K562 (cell line): ENCODE data around the gene KRTAP5-6. TPM values are rescaled to one million over a fixed set of nuclear protein-coding genes. Genes with fewer than 3 reads are reported as not detected.

Source experiments
- ERF ChIP-seq: fragments of 450-650 bp; formaldehyde crosslinking; IDR thresholded peaks from 2 replicates; pipeline ENCODE4 v1.4.0; 2020; ENCODE audit warnings: mild to moderate bottlenecking, mixed read lengths
- MBD2 ChIP-seq: sonication (generic); IDR thresholded peaks from 2 replicates; pipeline ENCODE4 v1.6.1; 2016; ENCODE audit warnings: low read depth, borderline replicate concordance
- PTRF ChIP-seq: fragments of 450-650 bp; IDR thresholded peaks from 2 replicates; pipeline ENCODE4 v1.6.1; 2016; ENCODE audit warnings: mild to moderate bottlenecking, missing genetic modification characterization, missing compliant biosample characterization
- RCOR1 ChIP-seq, 2 experiments: IDR thresholded peaks; 2 replicates each; pipeline ENCODE4 v1.6.1; 2012; ENCODE audit warnings: low read depth in 2 of 2, low read length in 2 of 2, borderline replicate concordance in 1 of 2, improper control_type of control experiment in 1 of 2
- YY1 ChIP-seq, 3 experiments: IDR thresholded peaks; 2 replicates each; pipeline ENCODE4 v1.6.1; 2011; ENCODE audit warnings: low read length in 2 of 3, mild to moderate bottlenecking in 2 of 3, moderate library complexity in 2 of 3, borderline replicate concordance in 1 of 3, control low read depth in 1 of 3, low read depth in 1 of 3; ENCODE audit not compliant: insufficient read depth in 3 of 3, insufficient replicate concordance in 2 of 3, control insufficient read depth in 1 of 3, insufficient read length in 1 of 3; ENCODE audit errors: extremely low read depth in 1 of 3
- polyA plus RNA-seq, 8 experiments: library from polyadenylated mRNA; depleted of rRNA in 4 of 8; stranded (reverse) in 5 of 8; unstranded in 3 of 8; fragments of >200 nt; fragmentation: Nextera tagmentation in 2 of 8; fragmentation: Illumina TruSeq in 1 of 8; extraction: Ambion mirVana in 2 of 8; extraction: Trizol in 1 of 8; gene quantifications; 2 replicates each; pipeline versions ENCODE4 v1.2.1 to v1.2.3, GENCODE V29; 2011 to 2014; ENCODE audit warnings: inconsistent platforms in 1 of 8, missing spikeins in 1 of 8
- total RNA-seq, 7 experiments: library from RNA; depleted of rRNA in 6 of 7; stranded (reverse); fragments of >200 nt in 6 of 7; fragmentation: Illumina TruSeq in 2 of 7; extraction: Trizol in 2 of 7; gene quantifications; 2 replicates each; pipeline versions ENCODE4 v1.2.1 to v1.2.3, GENCODE V29; 2011 to 2021; ENCODE audit warnings: low replicate concordance in 1 of 7
- TF ChIP-seq, protein P1 (sequence below), 2 experiments: fragments of 450-650 bp; formaldehyde crosslinking in 1 of 2; IDR thresholded peaks; 2 replicates each; pipeline versions ENCODE4 v1.4.0 to v1.6.1; 2014 to 2020; ENCODE audit warnings: mild to moderate bottlenecking in 2 of 2, borderline replicate concordance in 1 of 2, low read depth in 1 of 2
- TF ChIP-seq, protein P2 (sequence below), 2 experiments: IDR thresholded peaks; 2 replicates each; pipeline ENCODE4 v1.6.1; 2011; ENCODE audit warnings: borderline replicate concordance in 1 of 2, control low read depth in 1 of 2, low read depth in 1 of 2, low read length in 1 of 2, mild to moderate bottlenecking in 1 of 2, mixed read lengths in 1 of 2, moderate library complexity in 1 of 2; ENCODE audit not compliant: insufficient read depth in 1 of 2, insufficient read length in 1 of 2, poor library complexity in 1 of 2, severe bottlenecking in 1 of 2; ENCODE audit errors: extremely low read depth in 1 of 2

KRTAP5-6 gene
- total and polyA plus RNA-seq, 9 of the 15 experiments (the other 6 are each of a cell fraction or from before 2014, with no cell fraction given), result not detected

DNA sequence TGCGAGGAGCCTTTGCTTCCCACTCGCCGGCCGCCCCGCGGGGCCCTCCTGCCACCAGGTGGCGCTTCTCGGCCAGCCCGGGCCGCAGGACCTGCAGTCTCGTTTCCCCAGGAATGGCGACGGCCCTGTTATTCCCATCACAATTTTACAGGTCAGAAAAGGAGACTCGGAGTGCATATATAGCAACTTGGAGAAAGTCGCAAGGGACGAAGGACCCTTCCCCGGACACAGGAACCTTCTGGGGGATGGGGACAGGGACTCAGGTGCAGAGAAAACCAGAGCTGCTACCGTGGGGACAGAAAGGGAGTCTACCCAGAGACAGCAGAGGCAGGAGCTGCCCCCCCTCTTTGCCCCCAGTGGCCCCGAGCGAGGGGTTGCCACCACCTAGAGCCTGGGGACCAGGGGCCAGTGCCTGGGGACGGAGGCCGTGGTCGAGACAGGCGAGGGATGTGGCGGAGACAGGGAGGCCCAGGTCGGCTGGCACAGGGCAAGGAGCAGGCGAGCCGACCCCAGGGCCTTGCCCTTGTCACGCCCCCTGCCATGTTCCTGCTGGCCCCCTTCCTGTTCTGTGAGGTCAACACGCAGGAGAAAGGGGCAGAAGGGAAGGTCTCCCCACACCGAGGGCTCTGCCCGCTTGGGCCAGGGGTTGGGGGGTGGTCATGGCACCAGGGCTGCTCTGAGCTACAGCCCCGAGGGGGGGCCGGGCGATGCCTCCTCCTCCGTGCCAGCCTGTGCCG lies 3.5 kb upstream of the KRTAP5-6 start (continued):
- TF ChIP-seq RCOR1 (IDR thresholded peaks at IDR 0.05; ENCODE audit: borderline replicate concordance in 1 of 2, low read depth in 2 of 2, low read length in 2 of 2) (peak in 1 of 2 experiments; percentile 25; a peak in 1 of 4 replicates), YY1 (IDR thresholded peaks at IDR 0.05; ENCODE audit: borderline replicate concordance in 1 of 3, control insufficient read depth in 1 of 3, extremely low read depth in 1 of 3, insufficient read depth in 3 of 3, insufficient read length in 1 of 3, insufficient replicate concordance in 2 of 3, low read depth in 1 of 3, low read length in 2 of 3) (peak in 1 of 3 experiments; percentile 84), ERF (CRISPR knock-in tag) (no peak), MBD2 (no peak), PTRF (tag) (no peak)
- TF ChIP-seq, protein P1, sequence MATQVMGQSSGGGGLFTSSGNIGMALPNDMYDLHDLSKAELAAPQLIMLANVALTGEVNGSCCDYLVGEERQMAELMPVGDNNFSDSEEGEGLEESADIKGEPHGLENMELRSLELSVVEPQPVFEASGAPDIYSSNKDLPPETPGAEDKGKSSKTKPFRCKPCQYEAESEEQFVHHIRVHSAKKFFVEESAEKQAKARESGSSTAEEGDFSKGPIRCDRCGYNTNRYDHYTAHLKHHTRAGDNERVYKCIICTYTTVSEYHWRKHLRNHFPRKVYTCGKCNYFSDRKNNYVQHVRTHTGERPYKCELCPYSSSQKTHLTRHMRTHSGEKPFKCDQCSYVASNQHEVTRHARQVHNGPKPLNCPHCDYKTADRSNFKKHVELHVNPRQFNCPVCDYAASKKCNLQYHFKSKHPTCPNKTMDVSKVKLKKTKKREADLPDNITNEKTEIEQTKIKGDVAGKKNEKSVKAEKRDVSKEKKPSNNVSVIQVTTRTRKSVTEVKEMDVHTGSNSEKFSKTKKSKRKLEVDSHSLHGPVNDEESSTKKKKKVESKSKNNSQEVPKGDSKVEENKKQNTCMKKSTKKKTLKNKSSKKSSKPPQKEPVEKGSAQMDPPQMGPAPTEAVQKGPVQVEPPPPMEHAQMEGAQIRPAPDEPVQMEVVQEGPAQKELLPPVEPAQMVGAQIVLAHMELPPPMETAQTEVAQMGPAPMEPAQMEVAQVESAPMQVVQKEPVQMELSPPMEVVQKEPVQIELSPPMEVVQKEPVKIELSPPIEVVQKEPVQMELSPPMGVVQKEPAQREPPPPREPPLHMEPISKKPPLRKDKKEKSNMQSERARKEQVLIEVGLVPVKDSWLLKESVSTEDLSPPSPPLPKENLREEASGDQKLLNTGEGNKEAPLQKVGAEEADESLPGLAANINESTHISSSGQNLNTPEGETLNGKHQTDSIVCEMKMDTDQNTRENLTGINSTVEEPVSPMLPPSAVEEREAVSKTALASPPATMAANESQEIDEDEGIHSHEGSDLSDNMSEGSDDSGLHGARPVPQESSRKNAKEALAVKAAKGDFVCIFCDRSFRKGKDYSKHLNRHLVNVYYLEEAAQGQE (IDR thresholded peaks at IDR 0.05; ENCODE audit: borderline replicate concordance), result peak; percentile 52; the same call in 1 of the 2 replicates
- TF ChIP-seq, protein P1 (CRISPR knock-in tag; IDR thresholded peaks at IDR 0.05; ENCODE audit: low read depth), result no peak
- TF ChIP-seq, protein P2, sequence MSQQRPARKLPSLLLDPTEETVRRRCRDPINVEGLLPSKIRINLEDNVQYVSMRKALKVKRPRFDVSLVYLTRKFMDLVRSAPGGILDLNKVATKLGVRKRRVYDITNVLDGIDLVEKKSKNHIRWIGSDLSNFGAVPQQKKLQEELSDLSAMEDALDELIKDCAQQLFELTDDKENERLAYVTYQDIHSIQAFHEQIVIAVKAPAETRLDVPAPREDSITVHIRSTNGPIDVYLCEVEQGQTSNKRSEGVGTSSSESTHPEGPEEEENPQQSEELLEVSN (IDR thresholded peaks at IDR 0.05; ENCODE audit: borderline replicate concordance in 1 of 2, extremely low read depth in 1 of 2, insufficient read depth in 1 of 2, insufficient read length in 1 of 2, low read depth in 1 of 2, low read length in 1 of 2, poor library complexity in 1 of 2, severe bottlenecking in 1 of 2), result no peak
